ENCODE measurements around the gene PRDM7.
"Not testable (repeated sequence)": the region's sequence is repeated elsewhere in the genome, so short reads cannot be mapped to it uniquely, and the experiment has no call there.

Gene PRDM7

GRCh38 chr16:90070440-90070839 is 6.7 kb downstream of the PRDM7 start:
- no peak for DNase-seq

DNA sequence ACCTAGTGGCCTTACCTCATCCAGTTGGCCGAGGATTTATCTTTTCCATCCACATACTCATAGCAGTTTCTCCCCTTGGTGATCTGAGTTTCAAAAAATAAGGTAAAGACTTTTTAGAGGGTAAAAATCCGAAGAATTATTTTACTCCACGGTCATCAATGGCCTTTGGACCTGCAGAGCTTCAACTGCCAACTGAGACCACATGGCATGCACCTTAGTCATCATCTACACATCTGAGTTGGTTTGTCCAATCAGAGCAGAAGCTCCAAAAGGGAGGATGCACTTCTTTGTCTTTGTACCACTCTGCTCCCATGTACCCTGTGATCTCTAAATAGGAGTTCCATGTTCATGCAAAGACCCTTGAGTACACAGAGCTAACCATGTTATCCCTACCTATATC is 15.7 kb downstream of the PRDM7 start:
- DNase-seq, result no peak

DNA sequence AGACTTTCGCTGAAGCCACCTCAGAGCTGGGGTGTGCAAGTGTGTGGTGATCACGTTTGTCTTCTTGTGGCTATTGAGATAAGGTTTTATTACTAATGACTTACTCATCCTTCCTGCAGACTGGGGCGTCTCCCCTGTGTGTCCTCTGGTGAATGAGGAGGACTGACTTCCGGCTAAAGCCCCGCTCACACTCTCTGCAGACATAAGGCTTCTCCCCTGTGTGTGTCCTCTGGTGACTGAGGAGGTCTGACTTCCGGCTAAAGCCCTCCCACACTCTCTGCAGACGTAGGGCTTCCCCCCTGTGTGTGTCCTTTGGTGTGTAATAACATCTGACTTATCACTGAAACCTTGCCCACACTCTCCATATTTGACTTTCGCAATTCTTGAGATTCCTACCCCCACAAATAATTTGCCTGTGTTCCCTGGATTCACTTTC is 19.4 kb downstream of the PRDM7 start:
- DNase-seq, result no peak

- DNase-seq, result not testable (repeated sequence)
These were observed 20.6 kb downstream of the PRDM7 start for GRCh38 chr16:90056521-90056920.

DNA sequence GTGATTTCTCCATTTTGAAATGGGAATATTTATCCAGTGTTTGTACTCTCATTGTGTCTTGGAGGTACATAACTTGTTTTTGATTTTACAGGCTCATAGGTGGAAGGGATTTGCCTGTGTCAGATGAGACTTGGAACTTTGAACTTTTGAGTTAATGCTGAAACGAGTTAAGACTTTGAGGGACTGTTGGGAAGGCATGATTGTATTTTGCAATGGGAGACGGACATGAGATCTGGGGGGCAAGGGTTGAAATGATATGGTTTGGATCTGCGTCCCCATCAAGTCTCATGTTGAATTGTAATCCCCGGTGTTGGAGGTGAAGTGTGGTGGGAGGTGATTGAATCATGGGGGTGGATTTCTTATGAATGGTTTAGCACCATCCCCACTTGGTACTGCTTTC is 21.8 kb downstream of the PRDM7 start:
- DNase-seq, result no peak

GRCh38 chr16:90054554-90054953 is 22.6 kb downstream of the PRDM7 start:
- DNase-seq, result no peak

- DNase-seq, result no peak
These were observed 23.1 kb downstream of the PRDM7 start for GRCh38 chr16:90053902-90054500.

DNA sequence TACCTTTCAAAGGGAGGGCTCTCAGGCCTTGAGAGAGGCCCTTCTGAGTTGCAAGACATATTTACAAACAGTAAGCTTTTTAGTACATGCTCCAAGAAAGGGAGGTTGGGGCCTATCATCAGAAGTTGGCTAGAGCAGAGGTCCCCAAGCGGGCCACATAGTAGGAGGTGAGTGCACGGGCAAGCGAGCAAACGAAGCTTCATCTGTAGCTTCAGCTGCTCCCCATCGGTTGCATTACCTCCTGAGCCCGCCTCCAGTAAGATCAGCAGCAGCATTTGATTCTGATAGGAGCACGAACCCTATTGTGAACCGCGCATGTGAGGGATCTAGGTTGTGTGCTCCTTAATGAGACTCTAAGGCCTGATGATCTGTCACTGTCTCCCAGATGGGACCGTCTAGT is 26.2 kb downstream of the PRDM7 start:
- DNase-seq, result no peak

DNA sequence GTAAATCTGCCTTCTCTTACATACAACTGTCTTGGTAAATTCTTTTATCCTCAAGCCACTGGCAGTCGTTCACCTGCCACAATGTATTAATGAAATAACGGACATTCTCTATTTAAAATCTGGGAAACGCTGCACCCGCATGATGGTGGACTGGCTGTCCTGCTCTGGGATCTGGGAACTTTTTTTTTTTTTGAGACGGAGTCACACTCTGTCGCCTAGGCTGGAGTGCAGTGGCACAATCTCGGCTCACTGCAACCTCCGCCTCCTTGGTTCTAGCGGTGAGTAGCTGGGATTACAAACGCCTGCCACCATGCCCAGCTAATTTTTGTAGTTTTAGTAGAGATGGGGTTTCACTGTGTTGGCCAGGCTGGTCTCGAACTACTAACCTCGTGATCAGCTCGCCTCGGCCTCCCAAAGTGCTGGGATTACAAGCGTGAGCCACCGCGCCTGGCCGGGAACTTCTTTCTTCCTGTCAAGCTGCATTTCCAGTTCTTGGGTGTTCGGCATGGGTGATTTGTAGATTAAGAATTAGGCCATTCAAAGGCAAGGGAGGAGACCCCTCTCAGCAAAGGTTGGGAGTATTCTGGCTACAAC is 28.3 kb downstream of the PRDM7 start:
- DNase-seq, result no peak

GRCh38 chr16:90048347-90048722 is 28.8 kb downstream of the PRDM7 start:
- DNase-seq, result no peak

DNA sequence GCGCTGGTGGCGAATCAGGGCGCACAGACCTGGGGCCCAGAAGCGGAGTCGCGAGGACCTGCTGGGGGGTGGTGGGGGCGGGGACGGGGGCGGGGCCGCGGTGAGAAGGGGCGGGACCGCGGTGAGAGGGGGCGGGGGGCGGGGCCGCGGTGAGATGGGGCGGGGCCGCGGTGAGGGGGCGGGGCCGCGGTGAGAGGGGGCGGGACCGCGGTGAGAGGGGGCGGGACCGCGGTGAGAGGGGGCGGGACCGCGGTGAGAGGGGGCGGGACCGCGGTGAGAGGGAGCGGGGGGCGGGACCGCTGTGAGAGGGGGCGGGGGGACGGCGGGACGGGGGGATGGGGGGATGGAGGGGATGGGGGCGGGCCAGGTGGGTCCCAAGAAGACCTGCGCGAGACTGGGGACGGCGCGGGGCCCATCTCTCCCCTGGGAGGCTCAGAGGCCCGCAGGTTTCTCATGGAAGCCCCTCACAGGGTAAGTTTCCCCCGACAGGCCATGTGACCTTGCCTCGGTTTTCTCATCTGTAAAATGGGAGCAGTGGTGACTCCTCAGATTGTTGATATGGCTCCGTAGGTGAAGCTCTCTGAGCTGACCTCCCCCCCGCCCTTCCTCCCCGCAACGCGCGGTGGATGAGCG is 29.3 kb downstream of the PRDM7 start:
- no peak for DNase-seq

DNA sequence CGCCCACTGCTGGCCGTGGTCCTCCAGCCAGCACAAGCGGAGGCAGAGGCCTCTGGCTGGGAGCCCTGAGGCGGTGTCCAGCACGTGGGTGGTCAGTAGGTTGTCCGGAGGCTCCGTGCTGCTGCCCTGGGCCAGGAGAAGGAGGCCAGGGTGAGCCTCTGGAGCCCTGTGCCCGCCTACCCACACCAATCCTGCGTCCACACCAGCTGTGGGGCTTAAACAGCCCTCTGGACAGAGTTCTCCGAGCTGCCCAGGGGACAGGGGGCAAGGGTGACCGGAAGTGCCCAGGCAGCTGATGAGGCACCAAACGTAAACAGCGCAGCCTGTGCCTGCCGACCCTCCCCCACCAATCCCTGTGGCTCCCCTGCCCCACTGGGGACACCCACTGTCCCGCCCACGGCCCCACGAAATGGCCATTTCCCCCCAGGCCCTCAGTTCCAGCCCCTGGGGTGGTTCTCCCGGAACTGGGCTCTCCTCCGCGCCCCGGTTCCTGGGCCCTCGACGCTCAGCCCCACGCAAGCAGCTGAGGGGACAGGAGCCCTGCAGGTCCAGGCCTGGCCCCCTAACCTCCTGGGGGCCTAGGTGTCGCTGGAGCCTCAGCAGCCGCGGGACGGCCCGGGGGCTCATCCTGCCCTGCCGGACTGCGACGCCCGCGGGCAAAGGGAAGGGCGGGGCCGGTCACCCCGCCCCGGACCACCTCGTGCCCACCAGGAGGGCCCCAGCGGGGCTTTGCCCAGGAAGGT is 30.0 kb downstream of the PRDM7 start:
- DNase-seq, result no peak

DNA sequence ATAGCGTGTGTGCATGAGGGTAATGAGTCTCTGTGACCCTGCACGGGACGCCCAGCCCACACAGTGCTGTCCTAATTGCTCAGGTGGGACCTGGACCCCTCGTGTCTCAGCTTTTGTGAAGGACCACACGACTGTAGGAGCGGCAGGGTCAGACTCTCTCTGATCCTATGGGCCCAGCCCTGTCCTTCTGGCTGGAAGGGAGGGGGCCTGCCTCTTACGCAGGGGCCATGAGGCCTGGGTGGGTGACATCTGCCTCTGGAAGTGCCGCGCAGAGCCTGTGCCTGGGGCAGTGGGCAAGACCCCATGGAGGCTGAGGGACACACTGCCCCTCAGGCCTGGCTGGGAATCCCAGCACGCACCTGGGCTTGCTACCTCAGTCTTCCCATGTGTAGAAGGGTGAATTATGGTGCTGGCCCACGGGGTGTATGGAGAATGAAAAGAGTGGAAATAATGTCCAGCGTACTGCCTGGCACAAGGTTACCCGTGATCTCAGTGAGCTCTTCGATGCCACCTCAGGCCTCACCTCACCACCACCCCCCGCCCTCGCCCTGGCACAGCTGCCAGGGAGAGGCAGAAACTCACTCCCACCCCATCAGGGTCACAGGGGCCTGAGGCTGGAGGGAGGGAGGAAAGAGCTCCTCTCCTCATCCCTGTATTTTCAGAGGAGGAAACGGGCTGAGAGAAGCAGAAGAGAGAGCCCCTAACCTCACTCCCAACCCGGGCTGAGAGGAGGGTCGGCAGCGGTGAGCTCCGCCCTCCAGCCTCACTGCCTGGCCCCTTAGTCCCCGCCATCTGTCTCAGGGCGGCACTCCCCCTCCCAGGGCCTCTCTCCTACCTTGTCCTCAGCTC is 30.8 kb downstream of the PRDM7 start:
- DNase-seq, result no peak

GRCh38 chr16:90044111-90044551 is 33.0 kb downstream of the PRDM7 start:
- DNase-seq, result no peak

- DNase-seq, result no peak
These were observed 33.6 kb downstream of the PRDM7 start for GRCh38 chr16:90043526-90043925.

- no peak for DNase-seq
These were observed 34.1 kb downstream of the PRDM7 start for GRCh38 chr16:90042946-90043514.

DNA sequence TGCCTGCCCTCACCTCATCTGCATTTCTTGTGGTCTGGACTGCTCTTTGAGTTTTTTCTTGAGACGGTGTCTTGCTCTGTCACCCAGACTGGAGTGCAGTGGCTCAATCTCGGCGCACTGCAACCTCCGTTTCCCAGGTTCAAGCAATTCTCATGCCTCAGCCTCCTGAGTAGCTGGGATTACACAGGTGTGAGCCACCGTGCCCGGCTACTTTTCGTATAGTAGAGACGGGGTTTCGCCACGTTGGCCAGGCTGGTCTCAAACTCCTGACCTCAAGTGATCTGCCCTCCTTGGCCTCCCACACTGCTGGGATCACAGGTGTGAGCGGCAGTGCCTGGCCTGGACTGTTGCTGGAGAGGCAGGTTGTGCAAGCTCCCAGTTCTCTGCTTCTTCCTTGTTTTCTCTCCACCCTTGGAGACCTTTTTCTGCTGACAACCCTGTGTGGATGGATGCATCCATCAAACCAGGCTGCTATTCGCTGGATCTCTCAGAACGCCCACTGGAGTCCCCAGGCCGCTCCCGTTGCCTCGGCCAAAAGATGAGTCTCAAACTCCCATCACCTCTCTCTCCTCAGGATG is 35.1 kb downstream of the PRDM7 start:
- no peak for DNase-seq

- DNase-seq, result no peak
These were observed 36.7 kb downstream of the PRDM7 start for GRCh38 chr16:90040152-90041023.

DNA sequence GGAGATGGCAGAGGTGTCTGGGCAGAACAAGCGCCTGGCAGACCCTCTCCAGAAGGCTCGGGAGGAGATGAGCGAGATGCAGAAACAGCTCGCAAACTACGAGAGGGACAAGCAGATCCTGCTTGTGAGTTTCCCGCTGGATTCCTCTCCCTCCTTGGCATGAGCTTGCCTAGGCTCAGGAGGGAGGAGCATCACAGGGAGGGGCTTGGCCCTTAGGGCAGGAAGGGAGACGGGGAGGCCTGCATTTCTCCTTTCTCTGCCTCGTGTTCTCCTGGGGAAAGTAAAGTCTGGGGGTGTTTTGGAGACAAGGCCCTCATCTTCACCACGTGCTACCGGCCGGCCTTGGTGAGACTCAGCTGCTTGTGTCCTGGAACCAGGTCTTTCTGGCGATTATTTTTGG is 39.9 kb downstream of the PRDM7 start:
- no peak for DNase-seq

DNA sequence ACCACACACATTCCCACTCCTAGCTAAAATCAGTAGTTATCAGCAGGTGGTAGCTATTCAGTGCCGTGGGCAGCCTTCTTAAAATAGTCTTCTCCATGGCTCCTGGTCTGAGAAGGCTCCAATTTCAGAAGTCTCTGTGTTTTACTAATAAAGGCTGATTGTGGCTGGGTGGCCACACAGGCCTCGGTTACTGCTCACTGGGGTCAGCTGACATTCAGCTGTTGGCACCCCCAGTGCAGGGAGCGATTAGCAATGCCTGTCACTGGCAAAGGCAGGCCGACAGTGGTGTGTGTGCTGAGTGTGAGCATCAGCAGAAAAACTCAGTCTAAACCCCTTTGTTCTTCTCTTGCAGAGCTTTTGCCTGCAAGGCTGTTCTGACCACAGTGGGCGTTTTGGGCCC is 41.2 kb downstream of the PRDM7 start:
- no peak for DNase-seq

- DNase-seq, result no peak
These were observed 42.6 kb downstream of the PRDM7 start for GRCh38 chr16:90034504-90034903.

All from NCI-H2107 (cell line).